Mucosa of stomach (tissue), 1 donor: ENCODE data around the gene UQCR11.

Source experiments
- H3K27me3 ChIP-seq: one replicate; pipeline ENCODE4 v1.7.0; 2013; ENCODE audit warnings: mild to moderate bottlenecking, low read length; ENCODE audit not compliant: control insufficient read depth, insufficient read depth
- H3K36me3 ChIP-seq: one replicate; pipeline ENCODE4 v1.7.0; 2013; ENCODE audit warnings: low read length; ENCODE audit not compliant: control insufficient read depth, insufficient read depth
- H3K4me1 ChIP-seq: one replicate; pipeline ENCODE4 v1.7.0; 2013; ENCODE audit warnings: mild to moderate bottlenecking, low read length; ENCODE audit not compliant: control insufficient read depth, insufficient read depth
- H3K4me3 ChIP-seq: one replicate; pipeline ENCODE4 v1.7.0; 2013; ENCODE audit warnings: low read length
- H3K9ac ChIP-seq: one replicate; pipeline ENCODE4 v1.7.0; 2013; ENCODE audit warnings: mild to moderate bottlenecking, low read length, moderate library complexity
- H3K9me3 ChIP-seq: one replicate; pipeline ENCODE4 v1.7.0; 2013; ENCODE audit warnings: mild to moderate bottlenecking, low read length, moderate library complexity; ENCODE audit not compliant: control insufficient read depth
- donor health status: Pancreatic carcinoma.

Gene UQCR11

DNA sequence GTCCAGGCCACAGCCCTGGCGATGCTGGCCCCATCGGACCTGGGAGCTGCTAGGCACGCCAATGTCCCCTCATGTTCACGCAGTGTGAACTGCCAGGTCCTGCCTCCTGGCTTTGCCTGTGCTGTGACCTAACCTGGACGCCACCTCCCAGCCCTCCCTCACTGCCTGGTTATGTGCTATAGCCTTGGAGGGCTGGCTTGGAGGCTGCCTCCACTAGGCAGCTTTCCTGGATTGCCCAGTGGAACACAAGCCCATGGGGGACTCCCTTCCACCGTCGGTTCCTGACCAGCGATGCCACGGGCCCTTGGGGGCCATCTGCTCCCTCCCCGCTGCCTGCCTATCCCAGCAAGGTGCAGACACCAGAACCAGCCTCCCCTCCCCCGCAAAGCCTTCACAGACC, 15.2 kb upstream of the UQCR11 start:
- Histone ChIP-seq H3K9me3 (no peaks in the 10 kb centered on the region), H3K27me3 (no peaks in the 10 kb centered on the region), H3K36me3 (peaks cover 7% of the 10 kb centered on the region), H3K9ac (no peak overlapping the region), H3K4me1 (no peaks in the 10 kb centered on the region), H3K4me3 (no peak overlapping the region)

DNA sequence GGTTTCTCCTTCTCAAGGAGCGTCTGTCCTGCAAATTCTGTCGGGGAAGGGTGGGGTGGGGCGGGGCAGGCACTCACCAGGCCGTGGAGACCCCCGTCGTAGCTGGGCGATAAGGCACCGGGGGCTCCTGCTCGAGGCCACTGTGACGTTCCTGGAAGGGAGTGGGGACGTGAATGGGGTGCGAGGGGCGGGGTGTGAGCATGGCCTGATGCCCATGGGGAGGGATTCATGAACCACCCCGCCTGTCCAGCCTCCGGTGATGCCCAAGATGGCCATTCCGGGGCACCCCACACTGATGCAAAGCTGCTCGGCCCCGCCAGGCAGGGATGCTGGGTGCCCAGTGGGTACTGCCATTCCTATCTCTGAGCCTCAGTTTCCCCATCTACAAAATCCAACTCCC, 14.4 kb upstream of the UQCR11 start:
- H3K4me1 ChIP-seq, result no peaks in the 10 kb centered on the region
- no peak overlapping the region for H3K9ac ChIP-seq
- H3K9me3 ChIP-seq, result no peaks in the 10 kb centered on the region
- H3K27me3 ChIP-seq, result no peaks in the 10 kb centered on the region
- H3K36me3 ChIP-seq, result peaks cover 7% of the 10 kb centered on the region
- no peak overlapping the region for H3K4me3 ChIP-seq

DNA sequence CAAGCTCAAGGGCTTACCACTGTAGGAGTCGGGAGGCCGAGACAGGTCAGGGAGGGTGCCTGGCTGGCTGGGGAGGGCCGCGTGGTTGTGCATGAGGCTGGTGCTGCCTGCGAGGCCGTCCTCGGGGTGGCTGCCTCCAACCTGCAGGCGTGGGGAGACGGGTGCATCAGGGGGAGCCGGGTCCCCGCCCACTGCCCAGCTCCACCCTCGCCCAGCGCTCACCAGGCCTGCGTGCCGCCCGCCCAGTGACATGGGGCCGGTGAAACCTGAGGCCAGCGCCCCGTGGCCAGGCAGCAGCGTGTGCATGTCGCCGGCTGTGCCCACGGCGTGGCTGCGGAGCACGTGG, 13.8 kb upstream of the UQCR11 start:
- peaks cover 5% of the 10 kb centered on the region for H3K36me3 ChIP-seq
- no peaks in the 10 kb centered on the region for H3K27me3 ChIP-seq
- no peak overlapping the region for H3K4me3 ChIP-seq
- no peaks in the 10 kb centered on the region for H3K4me1 ChIP-seq
- H3K9ac ChIP-seq, result no peak overlapping the region
- no peaks in the 10 kb centered on the region for H3K9me3 ChIP-seq

DNA sequence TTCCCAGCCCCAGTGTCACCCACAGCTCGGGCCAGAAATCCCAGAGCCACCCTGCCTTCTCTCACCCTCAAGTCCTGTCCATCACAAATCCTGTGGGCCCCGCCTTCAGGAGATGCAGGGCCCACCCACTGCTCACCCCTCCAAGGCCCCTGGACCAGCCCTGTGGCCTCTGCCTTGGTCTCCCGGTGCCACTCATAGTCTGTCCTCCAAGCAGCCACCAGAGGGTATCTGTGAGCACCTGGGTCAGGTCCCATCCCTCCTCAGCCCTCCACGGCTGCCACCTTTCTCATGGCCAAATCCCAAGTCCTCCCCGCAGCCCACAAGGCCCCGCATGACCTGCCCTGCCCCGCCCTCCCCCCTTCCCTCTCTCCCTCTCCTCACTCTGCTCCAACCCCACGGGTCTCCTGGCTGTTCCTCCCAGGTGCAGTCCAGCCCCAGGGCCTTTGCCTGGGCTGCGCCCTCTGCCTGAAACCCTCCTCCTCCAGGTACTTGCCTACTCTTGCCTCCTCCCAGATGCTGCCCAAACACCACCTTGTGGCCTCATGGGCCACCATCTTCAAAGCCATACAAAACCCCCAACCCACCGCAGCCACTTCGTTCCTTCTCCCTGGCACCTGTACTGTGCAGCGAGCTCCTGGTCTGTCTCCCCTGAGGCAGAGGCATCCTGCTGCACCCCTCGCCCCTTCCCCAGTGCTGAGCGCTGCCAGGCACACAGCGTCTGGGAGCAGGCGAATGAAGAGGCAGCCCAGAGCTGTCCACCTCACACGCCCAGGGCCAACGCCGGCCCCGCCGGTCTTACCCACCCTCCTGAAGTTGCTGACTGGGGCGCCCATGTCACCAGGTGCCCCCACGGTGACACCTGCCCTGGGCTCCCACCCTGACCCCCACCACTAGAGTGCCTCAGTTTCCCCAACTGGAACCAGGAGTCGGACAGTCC, 13.2 kb upstream of the UQCR11 start:
- Histone ChIP-seq H3K36me3 (no peaks in the 10 kb centered on the region), H3K4me3 (no peak overlapping the region), H3K9ac (no peak overlapping the region), H3K27me3 (no peaks in the 10 kb centered on the region), H3K9me3 (no peaks in the 10 kb centered on the region), H3K4me1 (no peaks in the 10 kb centered on the region)

DNA sequence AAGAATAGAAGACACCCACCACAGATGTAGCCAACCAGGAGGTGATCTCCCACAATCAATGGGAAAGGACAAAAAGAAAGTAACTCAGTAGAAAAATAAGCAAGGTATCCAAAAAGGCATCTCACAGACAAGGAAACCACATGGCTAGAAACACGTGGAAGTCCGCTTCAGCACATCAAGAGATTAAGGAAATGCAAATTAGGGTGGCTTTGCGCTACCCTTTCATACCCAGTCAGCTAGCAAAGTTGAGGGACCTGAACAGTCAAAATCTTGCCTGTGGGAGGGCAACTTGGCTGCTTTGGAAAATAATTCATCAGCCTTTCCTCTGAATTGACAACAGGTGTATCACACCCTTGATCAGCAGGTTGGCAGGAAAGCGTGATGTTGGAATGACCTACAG, 11.6 kb upstream of the UQCR11 start:
- Histone ChIP-seq H3K27me3 (no peaks in the 10 kb centered on the region), H3K4me3 (no peak overlapping the region), H3K9ac (no peak overlapping the region), H3K36me3 (no peaks in the 10 kb centered on the region), H3K9me3 (no peaks in the 10 kb centered on the region), H3K4me1 (no peaks in the 10 kb centered on the region)

DNA sequence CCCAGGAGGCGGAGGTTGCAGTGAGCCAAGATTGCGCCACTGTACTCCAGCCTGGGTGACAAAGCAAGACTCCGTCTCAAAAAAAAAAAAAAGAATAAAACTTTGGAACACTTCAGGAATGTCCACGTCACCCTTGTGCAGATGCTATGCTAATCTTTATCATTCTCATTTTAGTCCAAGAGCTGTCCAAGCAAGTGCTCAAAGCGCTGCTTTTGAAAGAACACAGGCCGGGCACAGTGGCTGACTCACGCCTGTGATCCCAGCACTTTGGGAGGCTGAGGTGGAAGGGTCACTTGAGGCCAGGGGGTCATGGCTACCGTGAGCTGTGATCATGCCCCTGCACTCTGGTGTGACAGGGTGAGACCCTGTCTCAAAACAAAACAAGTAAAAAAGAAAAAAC, 11.1 kb upstream of the UQCR11 start:
- Histone ChIP-seq H3K4me1 (no peaks in the 10 kb centered on the region), H3K36me3 (no peaks in the 10 kb centered on the region), H3K27me3 (no peaks in the 10 kb centered on the region)

DNA sequence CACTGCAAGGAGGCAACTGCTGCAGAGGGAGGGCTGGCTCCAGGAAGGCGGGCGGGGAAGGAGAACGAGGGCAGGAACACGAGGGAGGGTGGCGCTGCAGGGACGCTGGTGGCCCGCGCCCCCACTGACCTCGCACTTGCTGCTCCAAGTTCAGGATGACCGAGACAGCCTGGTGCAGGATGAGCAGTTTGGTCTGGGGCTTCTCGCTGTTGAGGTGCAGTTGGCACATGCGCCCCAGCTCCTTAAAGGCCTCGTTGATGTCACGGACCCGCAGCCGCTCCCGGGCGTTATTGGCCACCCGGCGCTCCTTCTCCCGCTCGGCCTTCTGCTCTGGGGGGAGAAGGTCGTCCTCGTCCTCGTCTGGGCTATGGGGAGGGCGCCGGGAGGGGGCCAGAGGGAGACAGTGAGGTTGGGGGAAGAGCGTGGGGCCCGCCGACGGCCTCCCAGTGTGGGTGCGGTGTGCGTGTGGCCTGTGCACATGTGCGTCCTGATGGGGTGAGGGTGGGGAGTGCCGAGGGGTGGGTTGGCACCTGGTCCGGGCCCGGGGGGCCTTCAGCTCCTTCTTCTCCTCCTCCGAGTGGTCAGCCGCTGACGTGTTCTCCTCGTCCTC, 10.0 kb upstream of the UQCR11 start:
- Histone ChIP-seq H3K36me3 (no peaks in the 10 kb centered on the region), H3K9me3 (no peaks in the 10 kb centered on the region), H3K4me1 (no peaks in the 10 kb centered on the region), H3K27me3 (no peaks in the 10 kb centered on the region), H3K9ac (no peak overlapping the region), H3K4me3 (no peak overlapping the region)

More for the DNA sequence above, 11.1 kb upstream of the UQCR11 start:
- Histone ChIP-seq H3K9ac (no peak overlapping the region), H3K4me3 (no peak overlapping the region), H3K9me3 (no peaks in the 10 kb centered on the region)

DNA sequence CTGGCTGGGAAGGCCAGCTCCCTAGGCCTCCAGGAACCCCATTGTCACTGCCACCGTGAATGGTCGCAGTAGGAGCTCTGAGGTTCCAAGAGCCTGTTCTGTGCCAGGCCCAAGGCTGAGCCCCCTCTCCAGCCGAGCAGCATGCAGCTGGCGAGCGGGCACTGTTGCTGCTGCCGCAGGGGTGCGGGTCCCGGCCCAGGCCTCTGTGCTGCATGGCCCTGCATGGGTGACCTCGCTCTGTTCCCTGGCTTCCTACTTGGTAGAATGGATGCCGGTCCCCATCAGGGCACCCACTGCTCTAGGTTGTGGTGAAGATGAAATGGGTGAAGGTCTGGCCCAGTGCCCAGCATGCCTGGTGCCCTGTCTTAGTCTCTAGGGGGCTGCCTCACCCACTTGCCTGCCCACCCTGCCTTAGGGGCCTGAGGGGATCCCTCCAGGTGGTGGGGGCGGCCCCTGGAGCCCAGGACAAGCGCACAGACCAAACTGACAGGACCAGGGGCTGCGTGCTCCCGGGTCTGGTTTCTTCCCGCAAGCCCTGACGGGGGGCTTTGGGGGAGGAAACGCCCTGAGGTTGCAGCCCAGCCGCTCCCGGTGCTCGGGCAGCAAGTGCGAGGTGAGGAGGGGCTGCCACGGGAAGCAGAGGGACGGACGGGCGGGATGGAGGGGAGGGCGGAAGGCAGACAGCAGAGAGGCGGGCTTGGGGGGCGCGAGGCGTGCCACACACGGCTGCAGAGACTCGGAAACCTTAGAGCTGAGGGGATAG, 8.7 kb upstream of the UQCR11 start:
- H3K36me3 ChIP-seq, result no peaks in the 10 kb centered on the region
- H3K9ac ChIP-seq, result no peak overlapping the region
- H3K4me3 ChIP-seq, result no peak overlapping the region
- no peaks in the 10 kb centered on the region for H3K27me3 ChIP-seq
- no peaks in the 10 kb centered on the region for H3K4me1 ChIP-seq
- H3K9me3 ChIP-seq, result no peaks in the 10 kb centered on the region

DNA sequence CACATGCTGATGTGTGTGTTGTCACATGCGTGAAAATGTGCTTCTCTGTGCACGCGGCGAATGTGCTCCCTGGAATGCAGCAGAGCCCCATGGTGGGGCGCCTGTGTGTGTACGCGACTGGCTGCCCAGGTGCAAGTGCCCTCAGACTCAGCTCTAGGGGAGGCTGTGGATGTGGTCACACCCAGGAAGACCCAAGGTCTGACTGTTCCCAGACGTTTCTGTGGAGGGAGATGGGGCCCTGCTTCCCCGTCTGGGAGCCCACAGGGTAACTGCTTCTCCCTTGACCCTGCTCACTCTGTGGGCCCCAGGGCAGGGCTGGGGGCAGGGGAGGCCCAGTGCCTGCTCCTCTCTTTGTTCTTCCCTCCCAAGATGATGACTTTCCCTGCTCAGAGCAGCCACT, 7.9 kb upstream of the UQCR11 start:
- Histone ChIP-seq H3K4me3 (no peak overlapping the region), H3K4me1 (no peaks in the 10 kb centered on the region), H3K36me3 (no peaks in the 10 kb centered on the region), H3K27me3 (no peaks in the 10 kb centered on the region), H3K9ac (no peak overlapping the region), H3K9me3 (no peaks in the 10 kb centered on the region)

DNA sequence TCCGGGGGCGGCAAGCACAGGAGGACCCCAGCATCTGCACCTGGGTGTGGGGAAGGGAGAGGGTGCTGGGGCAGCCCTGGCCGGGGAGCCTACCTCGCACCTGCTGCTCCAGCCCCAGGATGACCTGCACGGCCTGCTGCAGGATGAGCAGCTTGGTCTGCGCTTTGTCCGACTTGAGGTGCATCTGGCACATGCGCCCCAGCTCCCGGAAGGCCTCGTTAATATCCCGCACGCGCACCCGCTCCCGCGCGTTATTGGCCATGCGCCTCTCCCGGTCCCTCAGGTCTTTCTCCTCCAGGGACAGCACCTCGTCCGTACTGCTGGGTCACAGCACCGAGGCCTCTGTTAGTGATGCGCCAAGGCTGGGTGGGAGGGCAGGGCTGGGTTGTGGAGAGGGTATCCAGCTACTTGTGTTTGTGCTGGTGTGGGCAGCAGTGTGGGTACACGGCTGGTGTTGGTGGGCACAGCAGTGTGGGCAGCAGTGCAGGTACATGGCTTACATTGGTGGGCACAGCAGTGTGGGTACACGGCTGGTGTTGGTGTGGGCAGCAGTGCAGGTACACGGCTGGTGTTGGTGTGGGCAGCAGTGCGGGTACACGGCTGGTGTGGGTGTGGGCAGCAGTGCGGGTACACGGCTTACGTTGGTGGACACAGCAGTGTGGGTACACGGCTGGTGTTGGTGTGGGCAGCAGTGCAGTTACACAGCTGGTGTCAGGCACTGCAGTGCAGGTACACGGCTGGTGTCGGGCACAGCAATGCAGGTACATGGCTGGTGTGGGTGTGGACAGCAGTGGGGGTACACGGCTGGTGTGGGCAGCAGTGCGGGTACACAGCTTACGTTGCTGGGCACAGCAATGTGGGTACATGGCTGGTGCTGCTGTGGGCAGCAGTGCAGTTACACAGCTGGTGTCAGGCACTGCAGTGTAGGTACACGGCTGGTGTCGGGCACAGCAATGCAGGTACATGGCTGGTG, 7.1 kb upstream of the UQCR11 start:
- H3K9me3 ChIP-seq, result no peaks in the 10 kb centered on the region
- H3K4me1 ChIP-seq, result no peaks in the 10 kb centered on the region
- H3K27me3 ChIP-seq, result no peaks in the 10 kb centered on the region
- no peak overlapping the region for H3K4me3 ChIP-seq
- no peaks in the 10 kb centered on the region for H3K36me3 ChIP-seq
- no peak overlapping the region for H3K9ac ChIP-seq

DNA sequence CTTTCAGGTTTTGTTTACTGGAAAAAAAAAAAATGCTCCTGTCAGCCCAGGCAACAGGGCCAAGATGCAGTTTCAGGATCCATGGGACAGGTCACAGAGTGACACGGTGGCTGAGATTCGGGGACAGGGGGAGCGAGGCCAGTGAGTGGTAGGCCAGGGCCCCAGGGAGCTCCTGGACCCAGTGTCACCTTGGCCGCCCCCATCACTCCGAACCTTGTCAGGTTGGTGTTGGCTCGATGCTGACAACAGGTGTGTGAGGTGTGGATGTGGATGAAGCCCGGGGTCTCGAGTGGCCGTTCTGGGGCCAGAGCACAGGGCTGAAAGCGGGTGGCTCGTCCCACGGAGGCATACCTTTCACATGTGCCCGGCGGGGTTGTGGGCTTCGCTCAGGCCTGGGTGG, 6.1 kb upstream of the UQCR11 start:
- Histone ChIP-seq H3K36me3 (no peaks in the 10 kb centered on the region), H3K4me3 (no peak overlapping the region), H3K9ac (no peak overlapping the region)

More for the DNA sequence above, 6.1 kb upstream of the UQCR11 start:
- Histone ChIP-seq H3K9me3 (no peaks in the 10 kb centered on the region), H3K4me1 (peaks cover 4% of the 10 kb centered on the region), H3K27me3 (no peaks in the 10 kb centered on the region)
